ENCODE data around the gene ERLEC1.
"Not testable (repeated sequence)": the region's sequence is repeated elsewhere in the genome, so short reads cannot be mapped to it uniquely, and the experiment has no call there.

The ERLEC1 gene

GRCh38 chr2:53828331-53828730 is 41.5 kb downstream of the ERLEC1 start:
- no peak overlapping the region for H3K27ac ChIP-seq
- in situ Hi-C loops (cut with HindIII; ENCODE audit: low pct_ligation_motif_present, low sequenced_read_pairs) = no loop called here
- TF ChIP-seq CTCF (IDR thresholded peaks at IDR 0.05; ENCODE audit: low read depth, low read length, missing control alignments) = no peak
- no peaks in the 10 kb centered on the region for H3K27me3 ChIP-seq (replicated peaks)
- H3K36me3 ChIP-seq (replicated peaks) = no peaks in the 10 kb centered on the region
- DNase-seq = no peak
- no peak overlapping the region for H3K4me3 ChIP-seq (ENCODE audit: low read depth, low read length)

- Histone ChIP-seq H3K4me3 (ENCODE audit: low read depth, low read length) (no peak overlapping the region), H3K27me3 (replicated peaks) (no peaks in the 10 kb centered on the region), H3K36me3 (replicated peaks) (no peaks in the 10 kb centered on the region), H3K27ac (no peak overlapping the region)
- DNase-seq = no peak
- TF ChIP-seq CTCF (IDR thresholded peaks at IDR 0.05; ENCODE audit: low read depth, low read length, missing control alignments) = no peak
- in situ Hi-C loops (cut with HindIII; ENCODE audit: low pct_ligation_motif_present, low sequenced_read_pairs) = no loop called here
Measured at GRCh38 chr2:53829273-53829979, 42.6 kb downstream of the ERLEC1 start.

GRCh38 chr2:53829980-53830290 is 43.1 kb downstream of the ERLEC1 start:
- in situ Hi-C loops (cut with HindIII; ENCODE audit: low pct_ligation_motif_present, low sequenced_read_pairs); H3K36me3 ChIP-seq (replicated peaks); H3K27ac ChIP-seq; H3K27me3 ChIP-seq (replicated peaks); DNase-seq; H3K4me3 ChIP-seq (ENCODE audit: low read depth, low read length): not testable (repeated sequence)

- in situ Hi-C loops (cut with HindIII; ENCODE audit: low pct_ligation_motif_present, low sequenced_read_pairs) = no loop called here
- no peaks in the 10 kb centered on the region for H3K36me3 ChIP-seq (replicated peaks)
- DNase-seq = no peak
- H3K27ac ChIP-seq = no peak overlapping the region
- no peak for TF ChIP-seq CTCF (IDR thresholded peaks at IDR 0.05; ENCODE audit: low read depth, low read length, missing control alignments)
- no peak overlapping the region for H3K4me3 ChIP-seq (ENCODE audit: low read depth, low read length)
- H3K27me3 ChIP-seq (replicated peaks) = no peaks in the 10 kb centered on the region
Measured at GRCh38 chr2:53840580-53840979, 53.7 kb downstream of the ERLEC1 start.

- in situ Hi-C loops (cut with HindIII; ENCODE audit: low pct_ligation_motif_present, low sequenced_read_pairs); H3K27me3 ChIP-seq (replicated peaks); H3K27ac ChIP-seq; DNase-seq; H3K4me3 ChIP-seq (ENCODE audit: low read depth, low read length); H3K36me3 ChIP-seq (replicated peaks): not testable (repeated sequence)
Measured at GRCh38 chr2:53841651-53842050, 54.8 kb downstream of the ERLEC1 start.

GRCh38 chr2:53842891-53843290 is 56.0 kb downstream of the ERLEC1 start:
- no peak for TF ChIP-seq CTCF (IDR thresholded peaks at IDR 0.05; ENCODE audit: low read depth, low read length, missing control alignments)
- no peaks in the 10 kb centered on the region for H3K27me3 ChIP-seq (replicated peaks)
- H3K4me3 ChIP-seq (ENCODE audit: low read depth, low read length) = no peak overlapping the region
- no peaks in the 10 kb centered on the region for H3K36me3 ChIP-seq (replicated peaks)
- no peak overlapping the region for H3K27ac ChIP-seq
- DNase-seq = no peak
- in situ Hi-C loops (cut with HindIII; ENCODE audit: low pct_ligation_motif_present, low sequenced_read_pairs) = no loop called here

- DNase-seq = no peak
- Histone ChIP-seq H3K4me3 (ENCODE audit: low read depth, low read length) (no peak overlapping the region), H3K36me3 (replicated peaks) (no peaks in the 10 kb centered on the region), H3K27ac (no peak overlapping the region), H3K27me3 (replicated peaks) (no peaks in the 10 kb centered on the region)
- TF ChIP-seq CTCF (IDR thresholded peaks at IDR 0.05; ENCODE audit: low read depth, low read length, missing control alignments) = no peak
- in situ Hi-C loops (cut with HindIII; ENCODE audit: low pct_ligation_motif_present, low sequenced_read_pairs) = no loop called here
Measured at GRCh38 chr2:53843595-53843994, 56.8 kb downstream of the ERLEC1 start.
